NCI-H446 (cell line): ENCODE data around the gene POLDIP3.

Source experiments
- DNase-seq, 2 experiments: peaks; one replicate each; lab custom pipeline; 2025; lab: John Stamatoyannopoulos, UW

The POLDIP3 gene

DNA sequence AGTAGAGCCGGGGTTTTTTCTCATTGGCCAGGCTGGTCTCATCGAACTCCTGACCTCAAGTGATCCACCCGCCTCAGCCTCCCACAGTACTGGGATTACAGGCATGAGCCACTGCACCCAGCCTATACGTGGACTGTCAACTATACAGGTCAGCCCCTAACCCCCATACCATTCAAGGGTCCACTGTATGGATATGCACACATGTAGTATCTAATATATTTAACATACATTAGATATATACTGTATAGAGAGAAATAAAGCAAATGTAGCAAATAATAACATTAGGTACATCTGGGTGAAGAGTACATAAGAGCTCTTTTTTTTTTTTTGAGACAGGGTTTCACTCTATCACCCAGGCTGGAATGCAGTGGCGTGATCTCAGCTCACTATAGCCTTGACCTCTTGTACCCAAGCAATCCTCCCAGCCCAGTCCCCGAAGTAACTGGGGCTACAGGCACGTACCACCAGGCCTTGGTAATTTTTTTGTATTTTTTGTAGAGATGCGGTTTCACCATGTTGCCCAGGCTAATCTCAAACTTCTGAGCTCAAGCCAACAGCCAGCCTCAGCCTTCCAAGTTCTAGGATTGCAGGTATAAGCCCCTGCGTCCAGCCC lies 27.2 kb upstream of the POLDIP3 start:
- no peak for DNase-seq

DNA sequence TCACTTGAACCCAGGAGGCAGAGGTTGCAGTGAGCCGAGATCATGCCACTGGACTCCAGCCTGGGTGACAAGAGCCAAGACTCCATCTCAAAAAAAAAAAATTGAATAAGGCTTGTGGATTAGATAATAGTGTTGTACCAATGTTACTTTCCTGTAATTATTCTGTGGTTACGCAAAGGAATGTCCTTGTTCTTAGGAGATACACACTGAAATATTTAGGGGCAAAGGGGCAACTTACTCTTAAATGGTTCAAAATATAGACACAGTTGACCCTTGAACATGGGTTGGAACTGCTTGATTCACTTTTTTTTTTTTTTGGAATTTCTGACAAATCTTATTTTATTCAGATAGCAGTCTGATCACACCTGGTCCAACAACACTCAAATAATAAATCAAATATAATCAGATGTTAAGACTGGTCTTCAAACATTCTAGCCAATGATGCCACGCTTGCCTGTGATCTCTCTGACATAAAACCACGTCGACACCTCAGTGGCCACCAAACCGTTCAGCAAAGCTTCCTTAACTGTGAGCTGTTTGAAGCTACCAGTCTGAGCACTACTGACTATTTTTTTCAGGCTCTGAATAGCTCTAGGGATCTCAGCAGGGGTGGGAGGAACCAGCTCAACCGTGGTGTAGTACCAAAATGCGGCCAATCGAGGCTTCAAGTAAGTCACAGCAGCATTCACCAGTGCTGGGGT lies 25.0 kb upstream of the POLDIP3 start:
- DNase-seq: no peak

DNA sequence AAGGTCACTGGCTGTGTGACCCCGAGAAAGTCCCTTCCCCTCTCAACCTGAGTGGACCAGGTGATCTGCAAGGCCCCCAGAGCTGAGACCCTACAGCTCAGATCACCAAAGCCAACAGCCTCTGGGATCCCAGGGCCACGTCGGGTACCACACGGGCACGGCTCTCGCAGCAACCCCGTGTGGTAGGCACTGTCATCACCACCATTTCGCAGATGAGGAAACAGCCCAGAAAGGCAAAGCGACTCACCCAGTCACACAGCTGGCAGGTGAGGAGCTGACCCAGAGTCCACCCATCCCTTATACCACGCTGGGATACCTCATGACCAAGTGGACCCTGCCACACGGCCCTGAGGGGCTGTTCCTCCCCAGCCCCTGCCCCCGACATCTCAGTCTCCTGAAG lies 22.9 kb upstream of the POLDIP3 start:
- DNase-seq: no peak

DNA sequence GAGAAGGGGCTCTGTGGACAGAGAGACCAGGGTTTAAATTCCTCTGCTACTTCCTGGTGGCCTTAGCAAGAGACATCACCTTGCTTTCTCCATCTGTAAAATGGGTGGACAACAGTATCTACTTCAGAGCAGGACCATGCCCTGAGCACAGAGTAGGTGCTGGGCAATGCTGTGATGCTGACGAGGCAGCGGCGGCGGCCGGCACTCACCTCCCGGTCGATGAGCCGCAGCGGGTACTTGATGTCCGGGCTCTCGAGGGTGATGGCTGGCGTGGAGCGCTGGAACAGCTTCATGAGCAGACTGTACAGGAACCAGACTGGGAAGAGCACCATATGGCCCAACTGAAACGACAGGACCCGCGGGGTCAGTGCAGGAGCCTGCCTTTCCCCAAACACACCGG lies 21.8 kb upstream of the POLDIP3 start:
- DNase-seq: no peak

DNA sequence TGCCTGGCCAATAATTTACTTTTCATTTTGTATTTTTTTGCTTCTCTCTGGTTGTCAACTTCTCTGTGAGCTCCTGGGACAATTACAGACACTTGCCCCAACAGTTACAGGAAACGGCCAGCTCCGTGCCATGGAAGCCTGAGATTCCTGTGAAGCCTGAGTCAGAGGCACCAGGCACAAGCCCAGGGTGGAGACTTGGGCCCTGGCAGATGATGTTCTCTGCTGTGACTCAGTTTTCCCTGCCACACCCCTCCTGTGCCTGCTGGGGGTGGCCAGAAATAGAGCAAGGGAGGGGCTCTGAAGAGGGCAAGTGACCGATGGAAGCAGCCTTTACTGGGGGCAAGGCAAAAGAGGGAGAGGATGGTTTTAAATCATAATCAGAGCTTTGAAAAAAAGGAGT lies 20.8 kb upstream of the POLDIP3 start:
- DNase-seq: no peak

DNA sequence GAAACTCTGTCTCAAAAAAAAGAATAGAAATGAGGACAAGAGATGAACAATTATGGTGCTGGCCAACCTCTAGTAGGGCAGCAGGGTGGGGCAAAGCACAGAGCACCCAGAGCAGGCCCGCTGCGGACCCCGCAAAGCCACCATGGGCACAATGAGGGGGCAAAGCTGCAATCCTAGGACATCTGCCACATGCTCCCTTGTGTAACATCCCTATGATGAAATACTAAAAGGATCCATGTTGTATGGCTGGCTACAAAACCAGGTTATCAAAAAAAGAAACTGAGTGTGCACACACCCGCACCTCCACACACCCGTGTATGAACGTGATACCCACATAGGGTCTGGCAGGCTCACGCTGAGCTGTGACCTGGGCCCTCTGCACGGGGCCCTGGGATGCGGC lies 18.3 kb upstream of the POLDIP3 start:
- no peak for DNase-seq

DNA sequence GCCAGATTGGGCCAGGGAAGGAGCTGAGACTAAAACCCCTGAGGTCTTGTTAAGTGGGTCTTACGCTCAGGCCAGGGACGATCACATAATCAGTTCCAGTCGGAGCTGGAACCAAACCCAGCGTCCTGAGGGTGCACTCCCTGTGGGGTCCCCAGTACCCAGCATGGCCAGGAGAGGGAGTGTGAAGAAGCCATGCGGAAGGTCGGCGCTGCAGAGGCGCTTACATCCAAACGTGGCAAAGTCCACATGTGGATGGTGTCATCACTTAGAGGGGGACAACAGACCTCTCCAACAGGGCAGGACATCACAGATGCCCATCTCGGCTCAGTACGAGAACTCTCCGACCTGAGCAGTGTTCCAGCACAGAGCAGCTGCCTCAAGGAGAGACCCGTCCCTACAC lies 17.4 kb upstream of the POLDIP3 start:
- no peak for DNase-seq

DNA sequence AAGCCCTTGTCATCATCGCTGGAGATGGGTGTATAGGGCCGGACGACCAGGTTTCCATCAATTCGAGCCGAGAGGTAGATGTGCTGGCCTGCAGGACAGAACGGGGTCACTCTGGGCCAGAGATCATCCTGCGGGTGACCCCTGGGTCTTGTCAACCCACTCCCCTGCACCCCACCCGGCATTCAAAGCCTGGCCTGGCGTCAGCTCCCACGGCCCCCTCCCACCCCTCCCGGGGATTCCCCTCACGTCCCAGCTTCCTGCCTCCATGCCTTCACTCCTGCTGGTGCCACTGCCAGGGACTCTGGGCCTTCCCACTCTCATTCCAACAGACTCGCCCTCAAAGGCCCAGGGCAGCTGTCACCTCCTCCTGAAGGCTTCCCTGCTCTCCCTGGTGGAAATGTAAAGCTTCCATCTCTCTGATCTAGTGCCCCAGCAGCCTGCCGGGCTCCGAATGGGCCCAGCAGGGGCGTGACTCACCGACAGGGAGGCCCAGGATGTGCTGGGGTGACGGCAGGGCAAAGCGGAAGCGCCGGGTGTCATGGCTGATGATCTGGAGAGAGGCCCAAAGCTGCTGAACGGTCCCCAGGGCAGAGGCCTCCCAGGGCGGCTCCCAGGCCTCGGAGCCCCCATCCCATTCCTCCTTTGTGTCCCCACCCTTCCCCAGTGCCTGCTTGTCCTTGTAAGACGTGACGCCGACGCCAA lies 16.4 kb upstream of the POLDIP3 start:
- DNase-seq: no peak

DNA sequence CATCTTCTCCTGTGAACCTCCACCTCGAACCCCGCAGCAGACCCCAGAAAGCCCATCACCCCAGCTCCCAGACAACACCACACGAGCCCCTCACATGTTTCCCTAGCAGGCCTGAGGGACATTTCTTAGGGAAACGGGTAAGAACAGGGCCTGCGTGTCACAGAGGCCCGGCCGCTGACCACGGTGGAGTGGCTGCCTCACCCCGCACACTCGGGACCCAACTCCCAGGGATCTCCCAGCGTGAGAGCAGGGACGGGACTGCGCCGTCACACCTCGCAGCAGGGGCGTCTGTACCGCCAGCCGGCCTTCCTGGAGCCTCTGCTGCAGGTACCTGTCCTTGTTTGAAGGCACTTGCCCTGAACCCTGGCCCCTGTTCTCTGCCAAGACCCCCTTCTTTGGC lies 15.5 kb upstream of the POLDIP3 start:
- DNase-seq: no peak

DNA sequence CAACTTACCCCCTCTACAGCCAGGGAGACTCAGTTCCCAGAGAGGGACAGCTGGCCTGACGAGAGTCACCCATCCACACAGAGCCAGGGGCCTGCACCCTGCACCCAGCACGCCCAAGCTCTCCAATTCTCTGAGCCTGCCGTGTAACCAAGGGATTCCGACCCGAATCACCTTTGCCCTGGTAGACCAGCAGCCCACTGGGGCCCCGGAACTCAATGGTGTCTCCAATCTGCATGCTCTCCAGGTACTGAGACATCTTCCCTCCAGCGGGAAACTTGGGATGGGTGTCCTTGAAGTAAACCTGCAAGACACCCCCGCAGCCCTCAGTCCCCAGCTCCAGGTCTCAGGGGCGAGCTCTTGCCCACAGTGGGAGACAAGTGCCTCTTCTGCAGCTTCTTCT lies 13.3 kb upstream of the POLDIP3 start:
- DNase-seq: no peak

DNA sequence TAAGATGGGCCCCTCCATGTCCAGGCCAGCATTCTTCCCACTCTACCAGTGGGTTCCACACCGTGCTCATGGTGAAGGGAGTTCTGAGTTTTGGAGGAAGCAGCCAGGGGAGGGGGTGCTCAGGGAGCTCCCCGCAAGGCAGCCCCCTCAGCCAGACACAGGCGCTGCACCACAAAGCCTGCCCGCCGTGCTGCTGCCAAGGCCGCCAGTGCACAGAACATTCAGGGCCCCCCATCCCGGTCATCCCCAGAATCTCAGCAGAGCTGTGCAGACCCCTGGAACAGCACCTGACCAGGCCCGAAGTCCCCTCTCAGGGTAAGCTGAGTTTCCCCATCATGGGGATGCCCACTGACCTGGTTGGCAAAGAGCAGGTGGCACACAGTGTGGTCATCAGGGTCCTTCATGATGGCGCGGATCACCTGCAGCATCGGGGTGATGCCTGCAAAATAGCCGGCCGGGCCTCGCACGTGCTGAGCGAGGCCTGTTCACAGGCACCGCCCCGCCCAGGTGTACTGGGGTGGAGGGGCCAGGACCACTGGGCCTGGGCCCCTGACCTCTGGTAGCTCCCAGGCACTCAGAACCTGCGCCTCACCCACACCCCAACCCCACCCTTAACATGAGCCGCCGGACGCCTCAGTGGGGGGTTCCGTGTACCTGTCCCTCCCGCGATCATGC lies 12.4 kb upstream of the POLDIP3 start:
- DNase-seq: no peak

DNA sequence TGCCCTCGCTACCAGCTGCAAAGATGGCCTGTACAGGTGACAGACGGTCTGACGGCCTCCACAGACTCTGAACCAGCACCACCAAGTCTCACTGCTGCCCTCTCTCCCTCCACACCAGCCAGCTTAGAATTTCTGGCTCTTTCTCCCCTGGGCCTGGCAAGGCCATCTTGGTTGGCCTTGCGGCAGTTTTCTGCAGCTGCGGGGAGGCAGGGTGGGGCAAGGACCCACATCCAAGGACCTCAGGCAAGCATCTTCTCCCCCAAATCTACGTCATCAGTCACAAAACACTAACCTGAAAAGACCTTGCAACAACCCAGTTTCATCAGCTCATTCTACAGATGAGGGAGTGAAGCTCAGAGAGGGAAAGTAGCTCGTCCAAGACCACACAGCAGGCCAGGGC lies 11.7 kb upstream of the POLDIP3 start:
- DNase-seq: no peak

DNA sequence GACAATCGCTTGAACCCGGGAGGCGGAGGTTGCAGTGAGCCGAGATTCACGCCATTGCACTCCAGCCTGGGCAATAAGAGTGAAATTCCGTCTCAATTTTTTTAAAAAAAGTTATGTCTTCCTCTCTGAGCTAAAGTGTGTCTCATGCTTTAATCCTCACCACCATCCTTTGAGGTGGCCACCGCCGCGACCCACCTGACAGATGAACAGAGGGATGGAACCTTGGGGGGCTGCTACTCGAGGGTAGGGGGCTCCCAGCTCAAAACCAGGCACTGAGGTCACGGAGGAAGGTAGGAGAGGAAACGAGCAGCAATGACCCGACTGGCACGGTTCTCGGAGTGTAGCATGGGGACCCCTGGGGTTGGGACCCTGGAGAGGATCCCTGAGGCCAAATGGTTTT lies 10.7 kb upstream of the POLDIP3 start:
- no peak for DNase-seq

DNA sequence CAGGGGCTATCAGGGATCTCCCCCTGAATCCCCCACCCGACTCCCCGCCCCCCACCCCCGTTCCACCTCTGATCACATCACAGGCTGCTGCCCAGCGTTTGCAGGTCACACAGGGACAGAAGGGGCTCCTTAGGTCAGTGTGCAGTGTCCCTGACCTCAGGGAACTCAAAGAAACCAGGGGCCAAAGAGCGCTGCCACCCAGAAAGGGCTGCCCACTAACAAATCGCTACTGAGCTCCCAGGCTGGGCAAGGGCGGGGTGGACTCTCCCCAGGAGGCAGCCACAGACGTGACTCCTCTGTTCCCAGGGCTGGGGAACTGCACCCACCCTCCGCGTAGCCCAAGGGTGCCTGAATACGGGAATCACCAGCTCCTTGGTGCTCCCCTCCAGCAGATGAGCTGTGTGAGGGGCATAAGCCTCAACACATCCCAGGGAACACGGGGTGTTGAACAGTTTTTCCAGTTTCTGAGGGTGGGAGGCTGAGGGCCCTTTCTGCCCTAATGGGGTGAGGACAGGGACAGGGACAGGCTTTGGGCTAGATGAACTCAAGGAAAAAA lies 9.9 kb upstream of the POLDIP3 start:
- no peak for DNase-seq

DNA sequence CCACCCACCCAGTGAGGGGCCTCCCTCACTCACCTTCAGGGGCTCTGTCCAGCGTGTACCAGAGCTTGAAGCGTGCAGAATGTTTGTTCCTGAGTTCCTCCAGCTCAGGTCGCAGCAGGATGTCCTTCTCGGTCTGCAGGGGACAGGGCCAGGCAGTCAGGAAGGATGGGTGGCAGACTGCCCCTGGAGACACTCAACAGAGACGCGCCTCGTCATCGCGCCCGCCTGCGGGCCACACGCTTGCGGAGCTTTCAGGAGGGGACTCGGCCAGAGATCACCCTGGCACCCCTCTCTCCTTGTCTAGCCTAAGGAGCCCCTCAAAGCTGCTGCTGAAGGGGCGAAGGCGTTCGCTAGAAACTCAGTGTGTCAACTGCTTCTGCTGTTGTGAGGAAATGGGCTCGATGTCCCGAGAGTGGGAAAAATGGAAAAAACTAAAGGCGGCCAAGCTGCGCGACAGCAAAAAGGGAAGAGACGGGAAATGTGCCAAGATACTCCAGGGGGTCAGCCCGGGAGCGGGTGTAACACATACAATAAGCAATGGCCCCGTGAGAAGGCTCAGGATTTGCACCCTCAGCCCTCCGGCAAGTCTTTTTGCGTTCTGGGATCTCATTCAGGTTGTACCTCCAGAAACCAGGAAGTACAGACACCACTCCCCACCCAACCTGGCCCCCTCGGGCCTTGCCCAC lies 9.2 kb upstream of the POLDIP3 start:
- DNase-seq: no peak

DNA sequence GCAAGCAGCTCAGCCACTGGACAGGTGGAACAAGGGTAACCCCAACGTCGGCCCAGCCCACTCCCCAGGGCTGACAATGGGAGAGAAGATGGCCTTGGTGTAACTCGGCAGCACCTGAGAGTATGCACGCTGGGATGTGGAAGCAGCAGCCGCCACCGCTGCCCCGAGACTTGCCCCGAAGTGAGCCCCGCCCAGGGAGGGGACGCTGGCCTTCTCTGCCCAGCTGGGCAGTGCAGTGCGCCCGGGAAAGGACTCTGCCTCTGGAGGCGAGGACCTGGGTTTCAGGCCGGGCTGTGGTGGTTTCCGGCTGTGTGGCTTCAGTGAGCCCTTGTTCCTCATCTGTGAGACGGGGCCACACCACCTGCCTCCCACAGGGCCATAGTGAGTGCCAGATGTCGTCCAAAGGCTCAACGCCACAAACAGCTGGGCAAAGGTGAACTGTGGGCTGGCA lies 8.6 kb upstream of the POLDIP3 start:
- no peak for DNase-seq

DNA sequence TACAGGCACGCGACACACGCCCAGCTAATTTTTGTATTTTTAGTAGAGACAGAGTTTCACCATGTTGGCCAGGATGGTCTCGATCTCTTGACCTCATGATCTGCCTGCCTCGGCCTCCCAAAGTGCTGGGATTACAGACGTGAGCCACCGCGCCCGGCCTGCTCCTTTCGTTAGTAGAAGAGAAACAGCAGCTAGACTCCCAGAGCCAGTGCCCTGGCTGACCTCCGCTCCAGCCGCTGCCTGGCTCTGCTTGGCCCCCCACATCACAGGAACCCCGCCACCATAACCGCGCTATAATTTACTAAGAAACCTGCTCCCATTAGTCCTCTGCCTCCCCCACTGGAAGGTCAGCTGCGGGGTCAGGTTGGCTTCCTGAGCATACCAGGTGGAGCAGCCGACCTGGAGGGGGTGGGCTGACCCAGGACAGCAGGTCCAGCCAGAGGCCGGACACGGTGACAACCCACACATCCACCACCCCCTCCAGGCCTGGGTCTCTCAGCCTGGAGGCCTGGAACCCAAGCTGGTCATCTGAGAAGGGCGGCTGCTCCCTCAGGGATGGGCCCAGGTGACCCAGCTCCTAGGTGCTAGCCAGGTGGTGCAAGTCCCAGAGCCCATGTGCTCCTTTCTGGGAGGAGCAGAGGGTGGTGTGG lies 7.5 kb upstream of the POLDIP3 start:
- DNase-seq: no peak

DNA sequence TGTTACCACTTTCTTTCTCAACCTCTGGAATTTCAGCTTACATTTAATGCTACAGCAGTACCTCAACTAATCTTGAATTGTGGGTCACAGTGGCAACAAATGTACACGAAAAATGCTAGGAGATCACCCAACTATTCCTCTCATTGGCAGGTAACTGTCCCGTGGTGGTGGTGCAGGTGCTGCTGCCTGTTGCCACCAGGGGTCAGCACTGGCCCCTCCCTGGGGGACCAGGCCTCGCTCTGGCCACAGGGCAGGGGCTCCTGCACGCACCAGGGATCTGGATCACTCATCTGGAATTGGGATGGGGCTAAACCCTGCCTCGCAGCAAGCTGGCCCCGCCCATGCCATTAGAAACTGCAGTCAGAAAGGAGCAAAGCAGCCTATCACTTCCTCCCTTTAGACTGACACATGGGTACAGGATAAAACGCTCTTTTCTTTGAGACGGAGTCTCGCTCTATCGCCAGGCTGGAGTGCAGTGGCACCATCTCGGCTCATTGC lies 6.9 kb upstream of the POLDIP3 start:
- peak in 1 of 2 experiments; percentile 44 for DNase-seq

DNA sequence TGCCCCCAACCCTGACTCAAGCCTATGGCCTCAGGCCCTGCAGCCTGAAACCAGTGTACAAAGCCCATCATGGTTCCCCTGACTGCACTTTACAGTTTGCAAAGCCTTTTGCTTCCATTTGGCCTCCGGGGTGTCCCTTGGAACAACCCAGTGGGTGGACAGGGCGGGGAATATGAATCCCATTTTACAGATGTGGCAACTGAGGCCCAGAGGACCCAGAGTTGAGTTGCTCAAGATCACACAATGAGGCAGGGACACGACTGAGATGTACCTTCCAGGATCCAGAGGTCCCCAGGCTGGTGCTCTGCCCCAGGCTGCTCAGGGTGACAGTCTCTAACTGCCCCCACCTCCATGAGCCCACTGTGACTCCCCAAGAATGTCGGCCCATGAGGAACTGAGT lies 5.4 kb upstream of the POLDIP3 start:
- no peak for DNase-seq

DNA sequence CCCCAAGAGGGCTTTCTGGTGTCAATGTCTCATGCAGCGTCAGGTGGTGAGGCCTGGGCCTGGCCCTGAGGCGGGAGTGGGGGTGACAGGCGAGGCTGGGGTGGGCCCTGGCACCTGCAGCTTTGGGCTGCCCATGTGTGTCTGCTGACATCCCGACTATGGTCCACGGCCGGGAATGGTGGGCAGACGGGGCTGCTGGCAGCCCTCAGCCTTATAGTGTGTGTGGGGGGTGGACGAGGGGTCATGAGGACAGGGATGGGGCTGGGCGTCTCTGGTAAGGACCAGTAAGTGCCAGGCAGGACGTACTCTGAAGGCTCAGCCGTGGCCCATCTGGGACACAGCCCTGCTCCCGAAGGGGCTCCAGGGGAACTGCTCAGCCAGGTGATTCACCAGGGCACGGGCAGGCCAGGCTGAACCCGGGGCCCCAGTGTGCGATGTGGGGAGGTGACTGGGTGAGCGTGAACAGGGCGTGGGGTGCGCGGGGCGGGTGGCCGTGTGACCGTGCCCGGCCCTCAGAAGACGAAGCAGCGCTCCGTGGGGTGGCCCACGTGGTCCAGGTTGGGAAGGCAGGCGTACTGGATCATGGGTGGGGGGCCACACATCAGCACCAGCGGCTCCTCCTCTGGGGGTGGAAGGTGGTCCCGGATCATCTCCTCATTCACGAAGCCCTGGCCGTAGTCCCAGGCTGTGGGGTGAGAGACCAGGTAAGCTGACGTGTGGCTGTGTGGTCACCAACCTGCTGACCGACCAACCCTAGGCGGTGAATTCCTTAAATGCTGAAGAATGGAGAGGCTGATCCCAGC lies 4.8 kb upstream of the POLDIP3 start:
- DNase-seq: no peak
